HG02798 (cell line): ENCODE results near the gene HABP4.

Experiments
- ATAC-seq: cut with Tn5 transposase; IDR thresholded peaks from one replicate; pipeline ENCODE4 v1.9.1; 2021; ENCODE audit warnings: mild to moderate bottlenecking; ENCODE audit not compliant: unreplicated experiment, poor library complexity

The HABP4 gene

DNA sequence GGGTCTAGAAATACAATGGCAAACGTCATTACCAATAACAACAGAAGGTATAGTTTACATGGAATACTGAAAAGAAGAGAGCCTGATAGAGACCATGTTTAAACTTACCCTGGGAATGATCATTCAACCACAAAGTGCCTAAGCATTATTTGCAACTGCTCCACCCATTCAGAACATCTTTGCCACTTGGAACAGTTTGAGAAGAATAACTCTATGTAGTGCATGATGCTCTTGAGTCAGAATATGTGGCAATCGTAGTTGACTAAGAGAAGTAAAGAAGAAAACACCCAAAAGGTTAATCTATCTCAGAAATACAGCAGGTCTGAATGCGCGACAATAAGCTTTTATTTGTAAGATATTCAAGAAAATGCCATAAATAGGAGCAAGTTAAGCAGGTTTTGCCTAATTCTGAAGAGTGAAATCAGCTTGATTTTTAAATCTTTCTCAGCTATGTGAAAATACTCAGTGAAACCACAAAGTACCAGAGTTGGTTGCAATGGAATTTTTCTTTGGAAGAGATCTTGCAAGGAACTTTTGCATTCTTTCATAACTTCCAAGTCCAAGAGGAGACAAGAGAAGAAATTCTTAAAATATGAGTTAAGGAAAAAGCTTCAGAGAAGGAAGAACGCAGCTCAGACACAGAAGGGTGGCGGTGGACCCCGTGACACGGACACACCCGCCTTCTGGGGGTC, 64.3 kb downstream of the HABP4 start:
- ATAC-seq, result no peak

GRCh38 chr9:96514800-96515158, 64.8 kb downstream of the HABP4 start:
- ATAC-seq, result no peak

GRCh38 chr9:96515621-96516470, 65.9 kb downstream of the HABP4 start:
- no peak for ATAC-seq

GRCh38 chr9:96519095-96519494, 69.1 kb downstream of the HABP4 start:
- no peak for ATAC-seq

DNA sequence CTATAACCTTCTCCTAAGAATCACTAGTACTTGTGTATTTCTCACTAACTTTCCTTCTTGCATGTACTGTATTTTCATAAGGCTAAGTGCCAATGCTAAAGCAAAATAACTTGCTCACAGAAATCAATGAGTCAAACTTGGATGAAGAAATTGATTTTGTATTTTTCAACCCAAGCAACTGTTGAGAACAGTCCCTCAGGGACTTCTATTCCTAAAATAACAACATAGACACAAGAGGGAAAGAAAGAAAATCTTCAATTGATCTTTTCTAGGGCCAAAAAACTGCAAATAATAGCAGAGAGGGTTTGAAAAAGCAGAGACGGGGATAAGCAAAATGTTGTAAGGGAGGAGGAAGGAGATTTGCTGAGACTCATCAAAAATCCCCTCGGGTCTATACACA, 69.8 kb downstream of the HABP4 start:
- ATAC-seq, result no peak

- ATAC-seq, result no peak
Observed at GRCh38 chr9:96522366-96522765, 72.4 kb downstream of the HABP4 start.

GRCh38 chr9:96523374-96523773, 73.4 kb downstream of the HABP4 start:
- no peak for ATAC-seq

- no peak for ATAC-seq
Observed at GRCh38 chr9:96524045-96524444, 74.1 kb downstream of the HABP4 start.

GRCh38 chr9:96524764-96525163, 74.8 kb downstream of the HABP4 start:
- ATAC-seq, result no peak

- no peak for ATAC-seq
Observed at GRCh38 chr9:96532173-96532572, 82.2 kb downstream of the HABP4 start.

- ATAC-seq, result no peak
Observed at GRCh38 chr9:96540106-96540505, 90.1 kb downstream of the HABP4 start.
